Astrocyte (in vitro differentiated cells and primary cell): ENCODE measurements around the gene MAP2K3. TPM values are rescaled to one million over a fixed set of nuclear protein-coding genes. Genes with fewer than 3 reads are reported as not detected.

ENCODE experiments used
- DNase-seq: peaks from one replicate; pipeline ENCODE4 v3.0.0-alpha.2; 2010; ENCODE audit warnings: low read depth
- FAIRE-seq: peaks from 2 replicates; lab custom pipeline; 2011; peaks lifted over from hg19 to GRCh38; lab: Jason Lieb, UNC
- H2AFZ ChIP-seq: 2 replicates; pipeline ENCODE4 v1.6.0; 2012; ENCODE audit warnings: low read depth, low read length, inconsistent platforms
- H3K27ac ChIP-seq: 2 replicates; pipeline ENCODE4 v1.5.1; 2011; ENCODE audit warnings: low read depth, low read length, inconsistent platforms
- H3K27me3 ChIP-seq: 2 replicates; pipeline ENCODE4 v1.6.0; 2011; ENCODE audit warnings: low read length, inconsistent platforms; ENCODE audit not compliant: insufficient read depth
- H3K36me3 ChIP-seq: 2 replicates; pipeline ENCODE4 v1.5.1; 2011; ENCODE audit warnings: low read length, inconsistent platforms; ENCODE audit not compliant: insufficient read depth
- H3K4me1 ChIP-seq: 2 replicates; pipeline ENCODE4 v1.5.1; 2011; ENCODE audit warnings: low read length, inconsistent platforms; ENCODE audit not compliant: insufficient read depth
- H3K4me2 ChIP-seq: 2 replicates; pipeline ENCODE4 v1.6.0; 2012; ENCODE audit warnings: low read length, inconsistent platforms
- H3K4me3 ChIP-seq: 2 replicates; pipeline ENCODE4 v1.5.1; 2011; ENCODE audit warnings: low read depth, mild to moderate bottlenecking, low read length, inconsistent platforms; ENCODE audit not compliant: insufficient read depth
- H3K79me2 ChIP-seq: 2 replicates; pipeline ENCODE4 v1.6.0; 2012; ENCODE audit warnings: mild to moderate bottlenecking, low read length, inconsistent platforms; ENCODE audit not compliant: insufficient read depth
- H3K9ac ChIP-seq: 2 replicates; pipeline ENCODE4 v1.6.0; 2012; ENCODE audit warnings: mild to moderate bottlenecking, low read length, inconsistent platforms
- H3K9me3 ChIP-seq: 2 replicates; pipeline ENCODE4 v1.5.1; 2012; ENCODE audit warnings: low read depth, mild to moderate bottlenecking, low read length, inconsistent platforms; ENCODE audit not compliant: insufficient read depth
- H4K20me1 ChIP-seq: 2 replicates; pipeline ENCODE4 v1.6.0; 2012; ENCODE audit warnings: low read length, inconsistent platforms; ENCODE audit not compliant: insufficient read depth
- H3K27ac Mint-ChIP-seq: one replicate; pipeline ENCODE4 v1.8.0; 2021; ENCODE audit warnings: mild to moderate bottlenecking, mixed read lengths; ENCODE audit not compliant: unreplicated experiment
- H3K27me3 Mint-ChIP-seq: one replicate; pipeline ENCODE4 v1.8.0; 2021; ENCODE audit warnings: low read depth, mixed read lengths; ENCODE audit not compliant: unreplicated experiment
- H3K36me3 Mint-ChIP-seq: one replicate; pipeline ENCODE4 v1.8.0; 2021; ENCODE audit warnings: low read depth, mixed read lengths; ENCODE audit not compliant: unreplicated experiment
- H3K4me1 Mint-ChIP-seq: one replicate; pipeline ENCODE4 v1.8.0; 2021; ENCODE audit warnings: low read depth, mixed read lengths; ENCODE audit not compliant: unreplicated experiment
- H3K4me3 Mint-ChIP-seq: one replicate; pipeline ENCODE4 v1.8.0; 2021; ENCODE audit warnings: mild to moderate bottlenecking, moderate library complexity, mixed read lengths; ENCODE audit not compliant: unreplicated experiment
- H3K9me3 Mint-ChIP-seq: one replicate; pipeline ENCODE4 v1.8.0; 2021; ENCODE audit warnings: mild to moderate bottlenecking, mixed read lengths; ENCODE audit not compliant: unreplicated experiment
- CTCF ChIP-seq: IDR thresholded peaks from 2 replicates; pipeline ENCODE4 v1.5.1; 2011; ENCODE audit warnings: low read depth, mild to moderate bottlenecking, inconsistent platforms, low read length, moderate library complexity; ENCODE audit not compliant: insufficient read depth
- EZH2 ChIP-seq: IDR thresholded peaks from 2 replicates; pipeline ENCODE4 v1.6.1; 2012; ENCODE audit warnings: mild to moderate bottlenecking, low read length, inconsistent platforms; ENCODE audit not compliant: insufficient read depth
- total RNA-seq: library from RNA; stranded (reverse); gene quantifications from 2 replicates; pipeline ENCODE4 v1.2.1, GENCODE V29; 2021

The MAP2K3 gene
- total RNA-seq, 1 donor from 2014 or later, result 44.3 TPM

- H3K9me3 ChIP-seq, result peaks cover 3% of the 10 kb centered on the region
- H4K20me1 ChIP-seq, result peaks cover 96% of the 10 kb centered on the region
- H3K4me3 ChIP-seq, result no peak overlapping the region
- peaks cover 10% of the 10 kb centered on the region for H3K9me3 Mint-ChIP-seq
- no peaks in the 10 kb centered on the region for H3K4me1 Mint-ChIP-seq
- H3K36me3 Mint-ChIP-seq, result peaks cover 13% of the 10 kb centered on the region
- peak overlapping the region; percentile 54 for H3K27ac Mint-ChIP-seq
- H3K9ac ChIP-seq, result no peak overlapping the region
- no peak for TF ChIP-seq CTCF
- H3K4me1 ChIP-seq, result peaks cover 4% of the 10 kb centered on the region
- no peaks in the 10 kb centered on the region for H3K27me3 ChIP-seq
- peaks cover 90% of the 10 kb centered on the region for H3K79me2 ChIP-seq
- DNase-seq (no peak), FAIRE-seq (no peak)
- H3K27ac ChIP-seq, result no peak overlapping the region
- H2AFZ ChIP-seq, result no peak overlapping the region
- peaks cover 2% of the 10 kb centered on the region for H3K36me3 ChIP-seq
- H3K27me3 Mint-ChIP-seq, result no peaks in the 10 kb centered on the region
- H3K4me3 Mint-ChIP-seq, result no peak overlapping the region
- no peak overlapping the region for H3K4me2 ChIP-seq
These were observed 10.8 kb downstream of the MAP2K3 start for GRCh38 chr17:21295036-21295952.

GRCh38 chr17:21296097-21297025 lies 11.8 kb downstream of the MAP2K3 start:
- peaks cover 13% of the 10 kb centered on the region for H3K9me3 Mint-ChIP-seq
- H3K79me2 ChIP-seq, result peaks cover 82% of the 10 kb centered on the region
- peaks cover 3% of the 10 kb centered on the region for H3K36me3 ChIP-seq
- H4K20me1 ChIP-seq, result peaks cover 98% of the 10 kb centered on the region
- H3K36me3 Mint-ChIP-seq, result peaks cover 16% of the 10 kb centered on the region
- H3K27me3 Mint-ChIP-seq, result no peaks in the 10 kb centered on the region
- H3K4me3 Mint-ChIP-seq, result no peak overlapping the region
- no peak overlapping the region for H3K4me3 ChIP-seq
- H3K9ac ChIP-seq, result no peak overlapping the region
- peaks cover 4% of the 10 kb centered on the region for H3K4me1 ChIP-seq
- H2AFZ ChIP-seq, result no peak overlapping the region
- H3K4me1 Mint-ChIP-seq, result no peaks in the 10 kb centered on the region
- FAIRE-seq (no peak), DNase-seq (no peak)
- TF ChIP-seq EZH2, result no peak
- no peak for TF ChIP-seq CTCF
- H3K9me3 ChIP-seq, result peaks cover 3% of the 10 kb centered on the region
- H3K27ac ChIP-seq, result no peak overlapping the region
- no peak overlapping the region for H3K4me2 ChIP-seq
- no peak overlapping the region for H3K27ac Mint-ChIP-seq
- H3K27me3 ChIP-seq, result no peaks in the 10 kb centered on the region
